PC-9 (cell line): ENCODE measurements around the gene PTPRF. TPM values are rescaled to one million over a fixed set of nuclear protein-coding genes. Genes with fewer than 3 reads are reported as not detected.

Source experiments
- BruUV-seq: library from RNA; stranded (reverse); fragments of 400-500 nt; replicated peaks from 2 replicates; lab custom pipeline; 2021; lab: Mats Ljungman, UMichigan
- CTCF ChIA-PET: fragments of 300-600 bp; sonication (Branson Sonifier 250); formaldehyde crosslinking; loops from one replicate; lab custom pipeline; 2022; ENCODE audit warnings: antibody characterized with exemption; lab: Charles Lee
- POLR2A ChIA-PET: fragments of 300-600 bp; sonication (Branson Sonifier 250); formaldehyde crosslinking; loops from one replicate; lab custom pipeline; 2022; ENCODE audit warnings: antibody characterized with exemption; ENCODE audit not compliant: unreplicated experiment; lab: Charles Lee
- DNase-seq, 2 experiments: peaks; one replicate each; pipeline versions ENCODE4 v3.0.0 to v3.0.0-alpha.2; 2015 to 2022; ENCODE audit warnings: mixed read lengths in 1 of 2
- H2AFZ ChIP-seq: fragments of 200-600 bp; sonication (generic); 2 replicates; pipeline ENCODE4 v1.8.1; 2017; ENCODE audit warnings: antibody characterized with exemption
- H3F3A ChIP-seq: fragments of 200-600 bp; sonication (generic); 2 replicates; pipeline ENCODE4 v1.8.1; 2017; ENCODE audit warnings: antibody characterized with exemption, mild to moderate bottlenecking, low read depth; ENCODE audit not compliant: insufficient read depth
- H3K27ac ChIP-seq: fragments of 200-600 bp; sonication (generic); 2 replicates; pipeline ENCODE4 v1.6.1; 2016; ENCODE audit warnings: mixed run types
- H3K27me3 ChIP-seq: fragments of 200-600 bp; sonication (generic); 2 replicates; pipeline ENCODE4 v1.6.1; 2016; ENCODE audit warnings: low read depth, mixed run types; ENCODE audit not compliant: insufficient read depth
- H3K36me3 ChIP-seq: fragments of 200-600 bp; sonication (generic); 2 replicates; pipeline ENCODE4 v1.6.1; 2016; ENCODE audit warnings: low read depth, mixed run types
- H3K4me1 ChIP-seq: fragments of 200-600 bp; sonication (generic); replicated peaks from 2 replicates; pipeline ENCODE4 v1.6.1; 2016; ENCODE audit warnings: mixed run types; ENCODE audit not compliant: insufficient read depth
- H3K4me2 ChIP-seq: fragments of 200-600 bp; sonication (generic); 2 replicates; pipeline ENCODE4 v1.6.1; 2017; ENCODE audit warnings: mixed run types
- H3K4me3 ChIP-seq: fragments of 200-600 bp; sonication (generic); 2 replicates; pipeline ENCODE4 v1.6.1; 2016; ENCODE audit warnings: mixed run types
- H3K79me2 ChIP-seq: fragments of 200-600 bp; sonication (generic); 2 replicates; pipeline ENCODE4 v1.6.1; 2017; ENCODE audit warnings: low read depth, mixed run types
- H3K9me2 ChIP-seq: fragments of 200-600 bp; sonication (generic); 2 replicates; pipeline ENCODE4 v1.8.1; 2017; ENCODE audit warnings: mild to moderate bottlenecking; ENCODE audit not compliant: insufficient read depth
- H3K9me3 ChIP-seq: fragments of 200-600 bp; sonication (generic); 2 replicates; pipeline ENCODE4 v1.8.1; 2016; ENCODE audit warnings: low read depth; ENCODE audit not compliant: insufficient read depth
- H4K20me1 ChIP-seq: fragments of 200-600 bp; sonication (generic); 2 replicates; pipeline ENCODE4 v1.8.1; 2017; ENCODE audit not compliant: insufficient read depth
- CTCF ChIP-seq: fragments of 200-600 bp; sonication (generic); conservative IDR thresholded peaks from 2 replicates; pipeline ENCODE4 v1.6.1; 2017; ENCODE audit warnings: mixed run types, antibody characterized with exemption, mild to moderate bottlenecking, moderate library complexity
- EZH2 ChIP-seq: fragments of 200-600 bp; sonication (generic); IDR thresholded peaks from 2 replicates; pipeline ENCODE4 v1.8.0; 2017; ENCODE audit warnings: antibody characterized with exemption, low read depth
- intact Hi-C: fragments of 100-400 bp; cut with micrococcal nuclease; formaldehyde crosslinking; loops from one replicate; pipeline ENCODE4 v1.10.0; 2022; ENCODE audit not compliant: unreplicated experiment
- total RNA-seq: library from RNA; stranded (reverse); gene quantifications from 2 replicates; pipeline ENCODE4 v1.2.3, GENCODE V29; 2021

PTPRF gene
- total RNA-seq, 1 experiment from 2014 or later, result 359 TPM

DNA sequence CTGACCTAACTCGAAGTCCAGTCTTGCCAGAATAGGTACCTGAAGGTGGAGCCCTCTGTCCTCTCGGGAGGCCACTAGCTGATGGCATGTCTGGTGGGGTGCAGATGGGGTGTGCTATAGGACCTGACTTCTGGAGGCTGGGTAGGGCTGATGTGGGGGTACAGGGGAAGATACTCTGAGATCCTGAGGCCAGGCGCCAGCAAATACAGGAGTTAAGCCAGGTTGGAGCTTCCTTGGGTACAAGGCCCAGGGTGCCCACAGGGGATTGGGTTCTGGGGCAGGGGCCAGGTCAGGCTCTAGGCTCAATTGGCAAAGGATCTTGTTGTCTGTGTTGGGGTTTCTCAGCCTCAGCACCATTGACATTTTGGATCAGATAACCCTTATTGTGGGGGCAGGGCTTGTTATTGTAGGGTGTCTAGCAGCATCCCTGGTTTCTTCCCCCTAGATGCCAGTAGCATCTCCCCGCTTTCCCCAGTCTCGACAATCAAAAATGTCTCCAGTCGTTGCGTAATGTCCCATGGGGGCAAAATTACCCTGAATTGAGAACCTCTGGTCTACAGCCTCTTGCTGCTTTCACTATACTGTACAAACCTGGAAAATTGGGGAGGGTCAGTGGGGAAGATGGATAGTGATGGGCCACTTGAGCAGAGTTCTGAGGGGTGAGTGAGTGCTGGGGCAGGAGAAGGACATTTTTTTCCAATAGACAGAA, 9.2 kb downstream of the PTPRF start:
- no TSS peak for BruUV-seq
- no peak overlapping the region for H3K4me2 ChIP-seq

DNA sequence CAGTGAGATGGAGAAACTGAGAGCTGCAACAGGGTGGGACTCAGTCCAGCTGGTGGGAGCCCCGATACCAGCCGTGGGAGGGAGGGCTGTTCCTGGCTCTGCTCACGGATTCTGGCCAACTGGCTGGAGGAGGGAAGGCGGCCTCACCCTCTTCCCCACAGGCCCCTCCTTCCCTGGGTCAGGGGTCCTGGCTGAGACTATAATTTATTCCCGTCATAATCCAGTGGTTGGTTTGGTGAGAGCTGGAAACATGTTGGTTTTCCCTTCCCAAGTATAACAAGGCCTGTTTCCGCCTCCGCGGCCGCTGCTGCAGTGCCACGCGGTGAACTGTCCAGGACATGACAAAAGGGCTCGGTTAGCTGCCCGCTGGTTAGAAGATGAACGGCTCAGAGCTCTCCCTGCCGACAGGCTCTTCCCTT, 10.0 kb downstream of the PTPRF start:
- H2AFZ ChIP-seq, result no peak overlapping the region
- intact Hi-C loops, result no loop called here
- H3K79me2 ChIP-seq, result peaks cover 94% of the 10 kb centered on the region
- H3K9me2 ChIP-seq, result no peaks in the 10 kb centered on the region
- ChIA-PET CTCF (no interaction called here), POLR2A (interaction anchor here (0.7 kb wide), 1 partner anchor 612 kb away, joined by 3 read pairs; no protein-coding TSS in a partner anchor)
- H3K4me3 ChIP-seq, result no peak overlapping the region
- no TSS peak for BruUV-seq
- peaks cover 36% of the 10 kb centered on the region for H3F3A ChIP-seq
- H3K4me2 ChIP-seq, result no peak overlapping the region
- H3K4me1 ChIP-seq, result peaks cover 34% of the 10 kb centered on the region
- no peak for TF ChIP-seq EZH2
- TF ChIP-seq CTCF, result no peak
- H3K9me3 ChIP-seq, result no peaks in the 10 kb centered on the region
- H3K36me3 ChIP-seq, result peaks cover 27% of the 10 kb centered on the region
- no peak overlapping the region for H3K27ac ChIP-seq
- H3K27me3 ChIP-seq, result no peaks in the 10 kb centered on the region
- no peaks in the 10 kb centered on the region for H4K20me1 ChIP-seq
- DNase-seq, result no peak

More for the DNA sequence above, 9.2 kb downstream of the PTPRF start:
- H3K36me3 ChIP-seq, result peaks cover 27% of the 10 kb centered on the region
- ChIA-PET POLR2A (no interaction called here), CTCF (no interaction called here)
- H3K9me3 ChIP-seq, result no peaks in the 10 kb centered on the region
- DNase-seq, result no peak
- no peak overlapping the region for H3K4me3 ChIP-seq
- H2AFZ ChIP-seq, result no peak overlapping the region
- no peaks in the 10 kb centered on the region for H3K27me3 ChIP-seq
- no peaks in the 10 kb centered on the region for H4K20me1 ChIP-seq
- H3K4me1 ChIP-seq, result peaks cover 35% of the 10 kb centered on the region
- H3F3A ChIP-seq, result peaks cover 39% of the 10 kb centered on the region
- intact Hi-C loops, result loop anchor here (10.0 kb wide), 1 partner anchor 595 kb away; no protein-coding TSS in a partner anchor
- H3K79me2 ChIP-seq, result peaks cover 97% of the 10 kb centered on the region
- H3K27ac ChIP-seq, result no peak overlapping the region
- no peak for TF ChIP-seq EZH2
- no peak for TF ChIP-seq CTCF
- H3K9me2 ChIP-seq, result no peaks in the 10 kb centered on the region

DNA sequence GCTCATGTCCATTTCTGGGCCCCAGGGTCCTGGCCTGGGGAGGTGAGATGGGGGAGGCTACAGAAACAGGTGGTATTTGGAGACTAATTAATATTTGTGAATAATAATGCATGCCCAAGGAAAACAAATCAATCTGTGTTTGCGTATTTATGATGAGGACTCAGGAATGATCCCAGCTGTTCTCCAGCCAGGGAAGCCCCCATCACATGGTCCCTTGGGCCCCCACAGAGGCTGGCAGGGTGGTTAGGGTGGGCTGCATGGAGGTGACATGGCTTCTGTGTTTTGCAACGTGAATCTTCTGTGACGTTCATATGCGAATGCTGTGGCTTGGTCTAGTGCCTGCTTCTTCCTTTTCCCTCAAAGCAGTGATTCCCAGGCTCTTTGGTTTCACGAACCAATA, 10.5 kb downstream of the PTPRF start:
- BruUV-seq, result no TSS peak
- H3K27ac ChIP-seq, result no peak overlapping the region
- H4K20me1 ChIP-seq, result no peaks in the 10 kb centered on the region
- TF ChIP-seq CTCF (no peak), EZH2 (no peak)
- no peaks in the 10 kb centered on the region for H3K9me2 ChIP-seq
- intact Hi-C loops, result no loop called here
- peaks cover 34% of the 10 kb centered on the region for H3K4me1 ChIP-seq
- ChIA-PET POLR2A (interaction anchor here (0.7 kb wide), 1 partner anchor 611 kb away, joined by 3 read pairs; no protein-coding TSS in a partner anchor), CTCF (interaction anchor here (0.7 kb wide), 1 partner anchor 465 kb away, joined by 3 read pairs; no protein-coding TSS in a partner anchor)
- H3K36me3 ChIP-seq, result peaks cover 27% of the 10 kb centered on the region
- H3K79me2 ChIP-seq, result peaks cover 91% of the 10 kb centered on the region
- no peaks in the 10 kb centered on the region for H3K27me3 ChIP-seq
- H3F3A ChIP-seq, result peaks cover 31% of the 10 kb centered on the region
- H3K4me3 ChIP-seq, result no peak overlapping the region
- no peaks in the 10 kb centered on the region for H3K9me3 ChIP-seq
- H3K4me2 ChIP-seq, result no peak overlapping the region
- no peak overlapping the region for H2AFZ ChIP-seq
- no peak for DNase-seq
